ENCODE results near the gene CIB4.

Gene CIB4

GRCh38 chr2:26573241-26573925, 67.8 kb downstream of the CIB4 start:
- no peak overlapping the region for H3K27ac ChIP-seq (replicated peaks; ENCODE audit: low read length)
- peak overlapping the region; percentile 47 for H3K9ac ChIP-seq (ENCODE audit: low read depth, low read length, poor library complexity)
- no peak overlapping the region for H2BK120ac ChIP-seq (ENCODE audit: low read depth, low read length)
- no peaks in the 10 kb centered on the region for H3K36me3 ChIP-seq (replicated peaks in 1 of 2; ENCODE audit: control insufficient read depth in 2 of 2, insufficient read depth in 2 of 2, low read length in 2 of 2)
- no CpG with 5 or more reads among the region's 17 CpGs for WGBS, 2 donors (ENCODE audit: extremely low coverage in 2 of 2, insufficient read length in 2 of 2, insufficient replicate concordance in 1 of 2)
- H2BK12ac ChIP-seq (ENCODE audit: low read length) = no peak overlapping the region
- no peak for DNase-seq (ENCODE audit: low spot score)
- H3K27me3 ChIP-seq (ENCODE audit: control insufficient read depth in 3 of 3, insufficient read depth in 3 of 3, low read depth in 1 of 3, low read length in 3 of 3) = peaks cover 0 to 48% (median 2%) of the 10 kb centered on the region in 3 experiments
- H3K4ac ChIP-seq (ENCODE audit: low read length) = no peak overlapping the region
- no peaks in the 10 kb centered on the region for H3K79me1 ChIP-seq (ENCODE audit: low read depth, low read length)
- no peak overlapping the region for H3K4me2 ChIP-seq (ENCODE audit: insufficient read depth, low read length, poor library complexity, severe bottlenecking)
- H3K14ac ChIP-seq (ENCODE audit: low read length) = no peak overlapping the region
- H2AFZ ChIP-seq (ENCODE audit: low read length) = no peak overlapping the region
- H3K23ac ChIP-seq (ENCODE audit: low read depth, low read length, poor library complexity) = peak overlapping the region; percentile 56
- H3K4me1 ChIP-seq (ENCODE audit: control insufficient read depth in 2 of 2, insufficient read depth in 1 of 2, low read depth in 1 of 2, low read length in 2 of 2) = peaks cover 2 to 8% of the 10 kb centered on the region in 2 donors
- H2AK5ac ChIP-seq (ENCODE audit: low read depth, low read length) = peak overlapping the region; percentile 60
- H2BK5ac ChIP-seq (ENCODE audit: low read length) = no peak overlapping the region
- H4K8ac ChIP-seq (ENCODE audit: low read depth, low read length) = no peak overlapping the region
- no peaks in the 10 kb centered on the region for H3K9me3 ChIP-seq (replicated peaks in 1 of 2; ENCODE audit: control insufficient read depth in 2 of 2, insufficient read depth in 1 of 2, low read depth in 1 of 2, low read length in 2 of 2)
- no peak overlapping the region for H3K4me3 ChIP-seq (ENCODE audit: low read length in 2 of 2)
- peak overlapping the region; percentile 49 for H2BK15ac ChIP-seq (ENCODE audit: low read length)
- H3K18ac ChIP-seq (ENCODE audit: low read length) = peak overlapping the region; percentile 19
- no peak overlapping the region for H4K91ac ChIP-seq (ENCODE audit: low read depth, low read length, poor library complexity)

GRCh38 chr2:26572591-26572990, 68.6 kb downstream of the CIB4 start:
- Histone ChIP-seq H3K4me2 (ENCODE audit: insufficient read depth, low read length, poor library complexity, severe bottlenecking) (no peak overlapping the region), H3K18ac (ENCODE audit: low read length) (no peak overlapping the region), H2BK15ac (ENCODE audit: low read length) (no peak overlapping the region), H2AFZ (ENCODE audit: low read length) (no peak overlapping the region), H3K27ac (replicated peaks; ENCODE audit: low read length) (no peak overlapping the region), H3K4ac (ENCODE audit: low read length) (no peak overlapping the region), H3K9me3 (replicated peaks in 1 of 2; ENCODE audit: control insufficient read depth in 2 of 2, insufficient read depth in 1 of 2, low read depth in 1 of 2, low read length in 2 of 2) (no peaks in the 10 kb centered on the region), H3K14ac (ENCODE audit: low read length) (no peak overlapping the region), H3K4me1 (ENCODE audit: control insufficient read depth in 2 of 2, insufficient read depth in 1 of 2, low read depth in 1 of 2, low read length in 2 of 2) (peaks cover under 1 to 9% of the 10 kb centered on the region in 2 donors), H2BK120ac (ENCODE audit: low read depth, low read length) (no peak overlapping the region), H3K27me3 (ENCODE audit: control insufficient read depth in 3 of 3, insufficient read depth in 3 of 3, low read depth in 1 of 3, low read length in 3 of 3) (peaks cover 0 to 48% (median 2%) of the 10 kb centered on the region in 3 experiments), H3K4me3 (ENCODE audit: low read length in 2 of 2) (no peak overlapping the region), H3K23ac (ENCODE audit: low read depth, low read length, poor library complexity) (no peak overlapping the region), H3K36me3 (replicated peaks in 1 of 2; ENCODE audit: control insufficient read depth in 2 of 2, insufficient read depth in 2 of 2, low read length in 2 of 2) (no peaks in the 10 kb centered on the region), H3K9ac (ENCODE audit: low read depth, low read length, poor library complexity) (no peak overlapping the region), H2BK5ac (ENCODE audit: low read length) (no peak overlapping the region), H2BK12ac (ENCODE audit: low read length) (no peak overlapping the region), H4K8ac (ENCODE audit: low read depth, low read length) (no peak overlapping the region), H4K91ac (ENCODE audit: low read depth, low read length, poor library complexity) (no peak overlapping the region), H2AK5ac (ENCODE audit: low read depth, low read length) (no peak overlapping the region), H3K79me1 (ENCODE audit: low read depth, low read length) (no peaks in the 10 kb centered on the region)
- no CpG with 5 or more reads among the region's 8 CpGs for WGBS, 2 donors (ENCODE audit: extremely low coverage in 2 of 2, insufficient read length in 2 of 2, insufficient replicate concordance in 1 of 2)
- no peak for DNase-seq (ENCODE audit: low spot score)

- no peak overlapping the region for H2BK120ac ChIP-seq (ENCODE audit: low read depth, low read length)
- H3K4me2 ChIP-seq (ENCODE audit: insufficient read depth, low read length, poor library complexity, severe bottlenecking) = no peak overlapping the region
- no peak for DNase-seq (ENCODE audit: low spot score)
- no peak overlapping the region for H2AFZ ChIP-seq (ENCODE audit: low read length)
- H3K27ac ChIP-seq (replicated peaks; ENCODE audit: low read length) = no peak overlapping the region
- no peak overlapping the region for H2BK15ac ChIP-seq (ENCODE audit: low read length)
- H3K4me3 ChIP-seq (ENCODE audit: low read length in 2 of 2) = no peak overlapping the region
- H3K79me1 ChIP-seq (ENCODE audit: low read depth, low read length) = no peaks in the 10 kb centered on the region
- no CpG with 5 or more reads among the region's 5 CpGs for WGBS, 2 donors (ENCODE audit: extremely low coverage in 2 of 2, insufficient read length in 2 of 2, insufficient replicate concordance in 1 of 2)
- peaks cover 0 to 56% (median 2%) of the 10 kb centered on the region in 3 experiments for H3K27me3 ChIP-seq (ENCODE audit: control insufficient read depth in 3 of 3, insufficient read depth in 3 of 3, low read depth in 1 of 3, low read length in 3 of 3)
- H4K91ac ChIP-seq (ENCODE audit: low read depth, low read length, poor library complexity) = no peak overlapping the region
- no peak overlapping the region for H4K8ac ChIP-seq (ENCODE audit: low read depth, low read length)
- no peak overlapping the region for H2BK5ac ChIP-seq (ENCODE audit: low read length)
- H3K9me3 ChIP-seq (replicated peaks in 1 of 2; ENCODE audit: control insufficient read depth in 2 of 2, insufficient read depth in 1 of 2, low read depth in 1 of 2, low read length in 2 of 2) = no peaks in the 10 kb centered on the region
- no peak overlapping the region for H2AK5ac ChIP-seq (ENCODE audit: low read depth, low read length)
- no peak overlapping the region for H3K14ac ChIP-seq (ENCODE audit: low read length)
- no peak overlapping the region for H3K23ac ChIP-seq (ENCODE audit: low read depth, low read length, poor library complexity)
- H3K4ac ChIP-seq (ENCODE audit: low read length) = no peak overlapping the region
- H3K36me3 ChIP-seq (replicated peaks in 1 of 2; ENCODE audit: control insufficient read depth in 2 of 2, insufficient read depth in 2 of 2, low read length in 2 of 2) = no peaks in the 10 kb centered on the region
- peaks cover 0 to 8% of the 10 kb centered on the region in 2 donors for H3K4me1 ChIP-seq (ENCODE audit: control insufficient read depth in 2 of 2, insufficient read depth in 1 of 2, low read depth in 1 of 2, low read length in 2 of 2)
- no peak overlapping the region for H3K9ac ChIP-seq (ENCODE audit: low read depth, low read length, poor library complexity)
- no peak overlapping the region for H2BK12ac ChIP-seq (ENCODE audit: low read length)
- H3K18ac ChIP-seq (ENCODE audit: low read length) = no peak overlapping the region
Measured at GRCh38 chr2:26571316-26571715, 69.8 kb downstream of the CIB4 start.

- no peak overlapping the region for H3K4ac ChIP-seq (ENCODE audit: low read length)
- H3K27ac ChIP-seq (replicated peaks; ENCODE audit: low read length) = no peak overlapping the region
- H2BK12ac ChIP-seq (ENCODE audit: low read length) = no peak overlapping the region
- H3K23ac ChIP-seq (ENCODE audit: low read depth, low read length, poor library complexity) = no peak overlapping the region
- H3K4me1 ChIP-seq (ENCODE audit: control insufficient read depth in 2 of 2, insufficient read depth in 1 of 2, low read depth in 1 of 2, low read length in 2 of 2) = peaks cover 0 to 8% of the 10 kb centered on the region in 2 donors
- H3K4me3 ChIP-seq (ENCODE audit: low read length in 2 of 2) = no peak overlapping the region
- H2BK120ac ChIP-seq (ENCODE audit: low read depth, low read length) = no peak overlapping the region
- H3K9me3 ChIP-seq (replicated peaks in 1 of 2; ENCODE audit: control insufficient read depth in 2 of 2, insufficient read depth in 1 of 2, low read depth in 1 of 2, low read length in 2 of 2) = no peaks in the 10 kb centered on the region
- no peak overlapping the region for H4K8ac ChIP-seq (ENCODE audit: low read depth, low read length)
- no CpG with 5 or more reads among the region's 8 CpGs for WGBS, 2 donors (ENCODE audit: extremely low coverage in 2 of 2, insufficient read length in 2 of 2, insufficient replicate concordance in 1 of 2)
- H2BK15ac ChIP-seq (ENCODE audit: low read length) = no peak overlapping the region
- no peak overlapping the region for H2AK5ac ChIP-seq (ENCODE audit: low read depth, low read length)
- no peak overlapping the region for H3K18ac ChIP-seq (ENCODE audit: low read length)
- H3K9ac ChIP-seq (ENCODE audit: low read depth, low read length, poor library complexity) = no peak overlapping the region
- no peaks in the 10 kb centered on the region for H3K36me3 ChIP-seq (replicated peaks in 1 of 2; ENCODE audit: control insufficient read depth in 2 of 2, insufficient read depth in 2 of 2, low read length in 2 of 2)
- H4K91ac ChIP-seq (ENCODE audit: low read depth, low read length, poor library complexity) = no peak overlapping the region
- no peaks in the 10 kb centered on the region for H3K79me1 ChIP-seq (ENCODE audit: low read depth, low read length)
- no peak overlapping the region for H3K14ac ChIP-seq (ENCODE audit: low read length)
- H2AFZ ChIP-seq (ENCODE audit: low read length) = no peak overlapping the region
- H3K4me2 ChIP-seq (ENCODE audit: insufficient read depth, low read length, poor library complexity, severe bottlenecking) = no peak overlapping the region
- H2BK5ac ChIP-seq (ENCODE audit: low read length) = no peak overlapping the region
- H3K27me3 ChIP-seq (ENCODE audit: control insufficient read depth in 3 of 3, insufficient read depth in 3 of 3, low read depth in 1 of 3, low read length in 3 of 3) = peaks cover 0 to 66% (median 2%) of the 10 kb centered on the region in 3 experiments
- DNase-seq (ENCODE audit: low spot score) = no peak
Measured at GRCh38 chr2:26570083-26570430, 71.1 kb downstream of the CIB4 start.

All from neuronal stem cell (in vitro differentiated cells).